DMS 273 (cell line): ENCODE measurements around the gene SLC12A9.
"Not testable (repeated sequence)": the region's sequence is repeated elsewhere in the genome, so short reads cannot be mapped to it uniquely, and the experiment has no call there.

Experiments
- DNase-seq: peaks from one replicate; lab custom pipeline; 2025; ENCODE audit not compliant: unreplicated experiment; lab: John Stamatoyannopoulos, UW

Gene SLC12A9

DNA sequence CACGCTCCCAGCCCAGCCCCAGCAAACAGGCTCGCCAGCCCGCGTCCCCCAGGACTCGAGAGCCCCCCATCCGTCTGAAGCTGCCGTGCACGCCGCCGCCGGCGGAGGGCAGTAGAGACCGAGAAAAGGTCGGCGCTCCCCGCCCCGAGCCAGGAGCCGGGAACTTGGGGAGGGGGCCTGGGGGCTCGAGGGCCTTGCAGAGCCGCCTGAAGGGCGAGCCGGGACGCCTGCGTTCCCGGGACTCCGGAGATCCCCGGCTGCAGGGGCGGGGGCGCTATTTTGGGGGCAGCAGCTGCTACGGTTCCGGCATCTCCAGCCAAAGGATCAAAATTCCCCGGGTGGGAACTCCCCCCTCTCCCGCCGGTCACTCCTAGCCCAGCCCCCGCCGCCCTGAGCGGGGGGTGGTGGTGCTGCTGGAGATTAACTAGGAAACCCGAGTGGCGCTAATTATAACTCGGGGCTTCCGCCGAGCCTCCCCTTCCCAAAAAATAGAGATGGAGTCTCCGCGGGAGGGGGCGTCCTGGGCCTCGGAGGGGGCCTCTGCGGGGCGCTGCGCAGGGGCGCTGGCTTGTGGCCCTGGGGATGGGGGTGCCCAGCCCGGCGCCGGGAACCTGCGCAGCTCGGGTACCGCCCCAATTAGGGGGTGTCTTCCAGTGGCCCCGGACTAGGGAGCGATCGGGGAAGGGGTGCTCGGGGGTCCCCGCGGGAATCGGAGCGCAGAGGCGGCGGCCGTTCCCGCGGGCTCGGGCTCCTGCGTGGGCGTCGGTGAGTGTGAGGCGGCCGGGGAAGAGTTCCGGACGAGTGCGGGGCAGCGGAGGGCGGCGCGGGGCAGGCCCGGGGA, 42.6 kb downstream of the SLC12A9 start:
- peak; percentile 87 for DNase-seq

- DNase-seq = no peak
Measured at GRCh38 chr7:100895701-100895955, 43.1 kb downstream of the SLC12A9 start, which contains the start of gene ACHE. Gene ACHE (minus strand): TSS chr7:100895888. CDS start chr7:100894232, 1,656 bp downstream.

DNA sequence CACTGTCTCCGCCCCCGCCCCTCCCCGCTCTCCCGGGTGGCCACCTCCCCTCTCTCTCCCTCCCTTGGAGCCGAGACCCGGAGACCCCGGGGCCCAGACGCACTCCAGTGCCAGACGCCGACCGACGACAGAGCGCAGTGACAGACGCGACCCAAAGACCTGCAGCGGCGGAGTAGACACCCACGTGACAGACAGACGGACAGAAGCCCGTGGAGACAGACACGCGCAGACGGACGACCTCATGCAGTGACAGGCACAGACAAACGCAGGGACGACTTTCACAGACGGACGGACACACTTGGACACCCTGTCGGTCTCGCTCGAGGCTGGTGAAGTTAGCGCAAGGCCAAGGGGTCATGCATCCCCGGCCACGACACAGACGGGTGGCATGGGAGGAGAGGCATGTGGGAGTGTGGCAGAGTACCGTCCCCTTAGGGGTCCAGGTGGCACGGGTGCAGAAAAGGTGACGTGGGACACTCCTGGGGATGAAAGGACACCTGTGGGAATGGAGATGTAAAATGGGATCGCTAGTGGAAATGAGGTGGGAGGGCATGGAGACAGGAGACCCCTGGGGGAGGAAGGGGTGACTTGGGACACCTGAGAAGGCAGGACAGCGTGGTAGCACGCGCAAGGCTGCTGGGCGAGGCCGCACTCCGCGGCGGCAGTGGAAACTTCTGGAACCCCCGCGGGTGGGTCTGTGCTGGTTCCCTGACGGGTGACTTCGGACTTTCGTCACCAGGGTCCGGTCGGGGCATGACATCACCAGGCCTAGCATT, 43.6 kb downstream of the SLC12A9 start:
- peak; percentile 74 for DNase-seq

DNA sequence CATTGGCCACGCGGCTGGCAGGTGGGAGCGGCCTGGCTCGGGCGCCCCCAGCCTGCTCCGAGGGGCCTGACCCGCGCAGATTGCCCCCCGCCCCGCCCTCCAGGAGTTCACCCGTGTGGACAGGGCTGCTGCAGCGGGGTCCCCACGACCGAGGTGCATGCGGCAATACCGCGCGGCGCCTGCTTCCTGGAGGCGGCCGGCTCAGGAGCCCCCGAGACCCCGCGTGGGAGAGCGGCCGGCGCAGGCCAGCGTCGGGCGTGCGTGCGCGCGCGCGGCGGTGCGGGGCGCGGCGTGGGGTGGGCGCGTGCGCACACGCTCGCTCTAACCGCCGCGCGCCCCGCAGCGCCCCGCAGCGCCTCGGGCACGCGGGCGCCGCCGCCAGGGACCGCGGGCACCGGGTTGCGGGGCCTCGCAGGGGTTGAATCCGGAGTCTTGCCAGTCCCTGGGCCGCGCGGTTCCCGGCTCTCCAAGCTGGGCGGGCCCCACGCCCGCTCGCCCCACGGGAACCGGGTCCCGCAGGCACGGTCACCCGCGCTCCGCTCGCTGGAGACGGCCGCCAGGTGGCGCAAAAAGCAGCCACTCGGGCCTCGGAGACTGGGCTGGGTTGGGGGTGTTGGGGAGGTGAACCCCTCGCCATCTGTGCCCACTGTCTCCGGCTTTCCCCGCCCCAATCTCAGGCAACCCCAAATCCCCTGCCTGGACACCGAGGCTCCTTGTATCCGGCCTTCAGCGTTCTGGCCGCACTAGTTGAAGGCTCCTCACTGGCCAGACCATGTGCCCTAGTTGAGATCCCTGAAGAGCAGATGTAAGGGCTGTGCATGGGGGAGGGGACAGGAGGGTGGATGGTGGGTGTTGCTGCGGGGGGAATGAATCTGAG, 44.5 kb downstream of the SLC12A9 start:
- DNase-seq = peak; percentile 81

GRCh38 chr7:100897772-100898454, 45.4 kb downstream of the SLC12A9 start:
- peak; percentile 39 for DNase-seq

- no peak for DNase-seq
Measured at GRCh38 chr7:100899432-100899831, 46.9 kb downstream of the SLC12A9 start.

GRCh38 chr7:100900978-100901377, 48.5 kb downstream of the SLC12A9 start:
- no peak for DNase-seq

GRCh38 chr7:100901921-100902332, 49.4 kb downstream of the SLC12A9 start:
- DNase-seq = no peak

DNA sequence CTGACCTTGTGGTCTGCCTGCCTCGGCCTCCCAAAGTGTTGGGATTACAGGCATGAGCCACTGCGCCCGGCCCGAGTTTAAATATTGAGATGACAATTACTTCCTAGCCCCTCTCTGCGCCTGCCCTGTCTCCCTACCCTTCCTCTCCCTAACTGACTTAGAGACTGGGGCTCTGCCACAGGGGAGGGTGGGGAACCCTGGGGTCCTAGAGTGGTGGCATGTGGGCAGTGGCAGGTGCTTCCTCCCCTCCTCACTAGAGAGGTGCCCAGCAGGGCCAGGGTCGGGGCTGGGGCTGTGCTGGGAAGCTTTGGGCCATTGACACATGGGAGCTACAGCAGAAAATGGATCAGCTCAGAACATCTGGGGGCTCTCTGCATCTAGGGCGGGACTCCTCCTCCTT, 50.1 kb downstream of the SLC12A9 start:
- no peak for DNase-seq

DNA sequence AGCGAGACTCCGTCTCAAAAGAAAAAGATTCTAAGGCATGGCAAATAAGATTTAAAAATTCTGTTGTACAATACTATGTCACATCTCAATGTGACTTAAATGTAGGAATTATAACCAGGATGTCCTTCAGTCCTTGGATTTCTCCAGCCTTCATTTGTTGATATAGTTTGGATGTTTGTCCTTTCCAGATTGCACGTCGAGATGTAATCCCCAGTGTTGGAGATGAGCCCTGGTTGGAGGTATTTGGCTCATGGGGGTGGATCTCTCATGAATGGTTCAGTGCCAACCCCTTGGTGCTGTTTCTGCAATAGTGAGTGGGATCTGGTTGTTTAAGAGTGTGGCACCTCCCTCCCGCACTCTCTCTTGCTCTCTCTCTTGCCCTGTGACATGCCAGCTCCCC, 56.0 kb downstream of the SLC12A9 start:
- DNase-seq = no peak

- not testable (repeated sequence) for DNase-seq
Measured at GRCh38 chr7:100910443-100910842, 57.9 kb downstream of the SLC12A9 start.

DNA sequence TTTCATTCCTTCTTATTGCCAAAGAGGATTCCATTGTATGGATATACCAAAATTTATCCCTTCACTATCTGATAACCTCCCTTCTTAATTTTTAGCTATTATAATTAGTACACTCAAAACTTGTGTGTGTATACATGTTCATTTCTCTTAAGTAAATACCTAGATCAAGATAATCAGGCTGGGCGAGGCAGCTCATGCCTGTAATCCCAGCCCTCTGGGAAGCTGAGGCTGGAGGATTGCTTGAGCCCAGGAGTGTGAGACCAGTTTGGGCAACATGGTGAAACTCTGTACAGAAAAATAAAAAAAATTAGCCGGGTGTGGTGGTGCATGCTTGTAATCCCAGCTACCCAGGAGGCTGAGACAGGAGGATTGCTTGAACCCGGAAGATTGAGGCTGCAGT, 59.0 kb downstream of the SLC12A9 start:
- DNase-seq = no peak

GRCh38 chr7:100914208-100914878, 61.8 kb downstream of the SLC12A9 start:
- DNase-seq = no peak

DNA sequence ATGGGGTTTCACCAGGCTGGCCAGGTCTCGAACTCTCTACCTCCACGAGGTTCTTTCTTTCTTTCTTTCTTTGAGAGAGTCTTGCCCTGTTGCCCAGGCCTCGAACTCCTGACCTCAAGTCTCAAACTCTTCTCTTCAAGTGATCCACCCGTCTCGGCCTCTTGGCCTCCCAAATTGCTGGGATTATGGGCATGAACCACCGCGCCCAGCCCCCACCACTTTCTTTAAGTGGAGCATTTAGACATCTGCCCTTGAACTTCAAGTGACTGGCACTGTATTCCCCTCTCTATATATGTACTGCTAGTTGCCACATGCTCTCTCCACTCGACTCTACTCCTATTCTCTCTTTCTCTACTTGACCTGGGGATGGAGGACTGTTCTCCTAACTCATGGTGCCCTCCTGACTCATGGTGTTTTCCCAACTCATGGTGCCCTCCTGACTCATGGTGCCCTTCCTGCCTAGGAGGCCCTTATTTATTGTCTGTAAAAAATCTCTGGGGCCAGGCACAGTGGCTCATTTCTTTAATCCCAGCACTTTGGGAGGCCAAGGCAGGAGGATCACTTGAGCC, 62.5 kb downstream of the SLC12A9 start:
- no peak for DNase-seq
